IMR-90 (cell line): Measurements from ENCODE around the gene SECISBP2. TPM values are rescaled to one million over a fixed set of nuclear protein-coding genes. Genes with fewer than 3 reads are reported as not detected.
A peak's percentile ranks its signal among the peaks of the same experiment; 100 is the strongest.

Experiments used
- ATAC-seq: fragments of 200-7000 bp; cut with Tn5 transposase; 2 replicates; pipeline ENCODE4 v1.9.1; 2020; ENCODE audit warnings: low read depth, mild to moderate bottlenecking, moderate library complexity
- BruUV-seq: library from RNA; stranded (reverse); fragments of 400-500 nt; replicated peaks from 2 replicates; lab custom pipeline; 2021; lab: Mats Ljungman, UMichigan
- CTCF ChIA-PET: fragments of 300-600 bp; formaldehyde crosslinking; extraction: SDS; loops from one replicate; lab custom pipeline; 2021; ENCODE audit warnings: antibody characterized with exemption; lab: Yijun Ruan, JAX
- POLR2A ChIA-PET: fragments of 300-600 bp; sonication (Branson Sonifier 250); formaldehyde crosslinking; loops from one replicate; lab custom pipeline; 2022; ENCODE audit warnings: antibody characterized with exemption; ENCODE audit not compliant: unreplicated experiment; lab: Charles Lee
- DNase-seq: peaks from one replicate; pipeline ENCODE4 v3.0.0; 2013
- H2AFZ ChIP-seq: replicated peaks from 2 replicates; pipeline ENCODE3; 2013; ENCODE audit warnings: low read length, mild to moderate bottlenecking; ENCODE audit not compliant: poor library complexity
- H2AK5ac ChIP-seq: 2 replicates; pipeline ENCODE4 v1.6.1; 2013; ENCODE audit warnings: low read depth, low read length, inconsistent platforms
- H2AK9ac ChIP-seq: replicated peaks from 2 replicates; pipeline ENCODE3; 2013; ENCODE audit warnings: mild to moderate bottlenecking, low read depth, low read length, moderate library complexity; ENCODE audit not compliant: poor library complexity
- H2BK120ac ChIP-seq: 2 replicates; pipeline ENCODE4 v1.6.1; 2013; ENCODE audit warnings: low read depth, low read length, inconsistent platforms
- H2BK15ac ChIP-seq: 3 replicates; pipeline ENCODE4 v1.6.1; 2013; ENCODE audit warnings: low read depth, low read length, inconsistent platforms
- H2BK20ac ChIP-seq: 2 replicates; pipeline ENCODE4 v1.6.1; 2013; ENCODE audit warnings: low read depth, mild to moderate bottlenecking, inconsistent platforms, low read length, moderate library complexity
- H2BK5ac ChIP-seq: 2 replicates; pipeline ENCODE4 v1.6.1; 2013; ENCODE audit warnings: mild to moderate bottlenecking, low read depth, low read length, inconsistent platforms; ENCODE audit not compliant: poor library complexity, severe bottlenecking
- H3K14ac ChIP-seq: replicated peaks from 2 replicates; pipeline ENCODE4 v1.6.1; 2013; ENCODE audit warnings: low read depth, low read length, inconsistent platforms
- H3K18ac ChIP-seq: 2 replicates; pipeline ENCODE4 v1.6.1; 2013; ENCODE audit warnings: low read depth, low read length, control low read depth
- H3K23ac ChIP-seq: 2 replicates; pipeline ENCODE4 v1.6.1; 2013; ENCODE audit warnings: low read depth, low read length, inconsistent platforms
- H3K27ac ChIP-seq: 2 replicates; pipeline ENCODE4 v1.5.1; 2013; ENCODE audit warnings: mild to moderate bottlenecking, control low read depth, low read length; ENCODE audit not compliant: insufficient read depth
- H3K27me3 ChIP-seq: 2 replicates; pipeline ENCODE4 v1.6.1; 2013; ENCODE audit warnings: low read length; ENCODE audit not compliant: control insufficient read depth, insufficient read depth
- H3K36me3 ChIP-seq: 2 replicates; pipeline ENCODE4 v1.6.1; 2013; ENCODE audit warnings: low read length, mixed read lengths; ENCODE audit not compliant: control insufficient read depth, insufficient read depth
- H3K4ac ChIP-seq: 2 replicates; pipeline ENCODE4 v1.6.1; 2013; ENCODE audit warnings: low read depth, low read length, inconsistent platforms
- H3K4me1 ChIP-seq: 2 replicates; pipeline ENCODE4 v1.6.1; 2013; ENCODE audit warnings: low read length, mixed read lengths; ENCODE audit not compliant: control insufficient read depth, insufficient read depth
- H3K4me2 ChIP-seq: 2 replicates; pipeline ENCODE4 v1.6.1; 2013; ENCODE audit warnings: low read depth, mild to moderate bottlenecking, control low read depth, low read length, moderate library complexity
- H3K4me3 ChIP-seq: 2 replicates; pipeline ENCODE4 v1.5.1; 2013; ENCODE audit warnings: low read depth, mild to moderate bottlenecking, control low read depth, low read length, moderate library complexity; ENCODE audit not compliant: insufficient read depth
- H3K56ac ChIP-seq: 2 replicates; pipeline ENCODE4 v1.6.1; 2013; ENCODE audit warnings: low read length, inconsistent platforms; ENCODE audit not compliant: insufficient read depth; ENCODE audit errors: extremely low read depth
- H3K79me1 ChIP-seq, 2 experiments: 2 replicates each; pipeline ENCODE4 v1.6.1; 2013; ENCODE audit warnings: low read length in 2 of 2, inconsistent platforms in 1 of 2, low read depth in 1 of 2
- H3K9ac ChIP-seq: 2 replicates; pipeline ENCODE4 v1.6.1; 2013; ENCODE audit warnings: low read depth, low read length, control low read depth
- H3K9me1 ChIP-seq: 2 replicates; pipeline ENCODE4 v1.6.1; 2013; ENCODE audit warnings: low read length, inconsistent platforms; ENCODE audit not compliant: insufficient read depth
- H3K9me3 ChIP-seq: 2 replicates; pipeline ENCODE4 v1.6.1; 2013; ENCODE audit warnings: low read length; ENCODE audit not compliant: control insufficient read depth, insufficient read depth
- H4K20me1 ChIP-seq: 2 replicates; pipeline ENCODE4 v1.6.1; 2013; ENCODE audit warnings: low read length, inconsistent platforms; ENCODE audit not compliant: insufficient read depth
- H4K5ac ChIP-seq: 2 replicates; pipeline ENCODE4 v1.6.1; 2013; ENCODE audit warnings: mild to moderate bottlenecking, low read depth, low read length, control low read depth
- H4K8ac ChIP-seq, 2 experiments: 2 replicates each; pipeline ENCODE4 v1.6.1; 2013; ENCODE audit warnings: low read depth in 2 of 2, low read length in 2 of 2, control low read depth in 1 of 2, inconsistent platforms in 1 of 2
- H4K91ac ChIP-seq: 2 replicates; pipeline ENCODE4 v1.6.1; 2013; ENCODE audit warnings: low read depth, low read length, inconsistent platforms; ENCODE audit not compliant: insufficient read depth
- CEBPB ChIP-seq: IDR thresholded peaks from 2 replicates; pipeline ENCODE4 v1.6.1; 2012; ENCODE audit warnings: low read depth, low read length, improper control_type of control experiment
- CTCF ChIP-seq: conservative IDR thresholded peaks from 2 replicates; pipeline ENCODE4 v1.5.1; 2012; ENCODE audit warnings: mild to moderate bottlenecking, low read depth, low read length, improper control_type of control experiment
- ELK1 ChIP-seq: fragments of 150-350 bp; IDR thresholded peaks from 2 replicates; pipeline ENCODE4 v1.6.1; 2016; ENCODE audit warnings: low read depth, mild to moderate bottlenecking, low read length, moderate library complexity, borderline replicate concordance
- MAFK ChIP-seq: IDR thresholded peaks from 2 replicates; pipeline ENCODE4 v1.6.1; 2012; ENCODE audit warnings: low read depth, low read length, improper control_type of control experiment
- NFE2L2 ChIP-seq: fragments of 150-350 bp; IDR thresholded peaks from 2 replicates; pipeline ENCODE4 v1.6.1; 2016; ENCODE audit warnings: low read depth, mild to moderate bottlenecking, low read length
- RCOR1 ChIP-seq: IDR thresholded peaks from 2 replicates; pipeline ENCODE4 v1.6.1; 2012; ENCODE audit warnings: mild to moderate bottlenecking, low read length, improper control_type of control experiment; ENCODE audit not compliant: insufficient replicate concordance
- RFX5 ChIP-seq: IDR thresholded peaks from 2 replicates; pipeline ENCODE4 v1.8.0; 2012; ENCODE audit warnings: low read depth, mild to moderate bottlenecking, low read length, moderate library complexity
- SMC3 ChIP-seq: fragments of 150-350 bp; IDR thresholded peaks from 2 replicates; pipeline ENCODE4 v1.6.1; 2016; ENCODE audit warnings: low read depth, mild to moderate bottlenecking, antibody characterized with exemption, low read length, moderate library complexity
- USF2 ChIP-seq: fragments of 150-350 bp; IDR thresholded peaks from 2 replicates; pipeline ENCODE4 v1.6.1; 2017; ENCODE audit warnings: mild to moderate bottlenecking, antibody characterized with exemption, low read length, low read depth
- WGBS, 2 experiments: methylation state at CpG; one replicate each; pipeline versions ENCODE4 v1.1.5 to v1.1.7; 2013; ENCODE audit warnings: missing lambda C conversion rate in 2 of 2; ENCODE audit not compliant: insufficient read length in 1 of 2; ENCODE audit errors: extremely low coverage in 2 of 2; 5-methylcytosine and 5-hydroxymethylcytosine counted together
- dilution Hi-C: fragments of 300-500 bp; cut with HindIII; formaldehyde crosslinking; loops from one replicate; pipeline ENCODE4 v1.14.3; 2018; ENCODE audit warnings: low sequenced_read_pairs; ENCODE audit not compliant: unreplicated experiment
- in situ Hi-C: fragments of 300-500 bp; cut with MboI; formaldehyde crosslinking; loops from 3 replicates; pipeline ENCODE4 v1.14.3; 2019; ENCODE audit warnings: low sequenced_read_pairs, inconsistent platforms, mixed read lengths
- intact Hi-C: fragments of 100-400 bp; cut with micrococcal nuclease; formaldehyde crosslinking; loops from 2 replicates; pipeline ENCODE4 v1.10.0; 2022
- polyA plus RNA-seq, 3 experiments: library from polyadenylated mRNA; depleted of rRNA; stranded (reverse); fragments of >200 nt; gene quantifications; 2 replicates each; pipeline ENCODE4 v1.2.3, GENCODE V29; 2012; ENCODE audit warnings: low replicate concordance in 1 of 3
- total RNA-seq: library from RNA; depleted of rRNA; stranded (reverse); fragments of >200 nt; gene quantifications from 2 replicates; pipeline ENCODE4 v1.2.3, GENCODE V29; 2012

The SECISBP2 gene
- total and polyA plus RNA-seq, 2 of the 4 experiments (the other 2 are of a cell fraction) = 16.4 to 18.8 TPM

GRCh38 chr9:89314955-89315354 lies 3.3 kb upstream of the SECISBP2 start:
- ChIA-PET CTCF (no interaction called here), POLR2A (no interaction called here)
- Histone ChIP-seq H2BK15ac (no peak overlapping the region), H3K9ac (peak overlapping the region; percentile 13; the same call in 1 of the 2 replicates), H2AFZ (no peak overlapping the region), H2AK9ac (no peak overlapping the region), H4K5ac (no peak overlapping the region; the same call in 1 of the 2 replicates), H3K27ac (no peak overlapping the region), H3K18ac (no peak overlapping the region), H3K27me3 (no peaks in the 10 kb centered on the region), H2BK20ac (no peak overlapping the region), H3K4me2 (peak overlapping the region; percentile 31; the same call in 1 of the 2 replicates), H2BK5ac (peak overlapping the region; percentile 59), H3K4me1 (peaks cover 2% of the 10 kb centered on the region; the same call in 1 of the 2 replicates), H3K14ac (no peak overlapping the region), H2BK120ac (no peak overlapping the region; the same call in 1 of the 2 replicates), H4K8ac (no peak overlapping the region; a peak in 2 of 4 replicates), H3K4ac (no peak overlapping the region), H3K9me1 (no peaks in the 10 kb centered on the region), H3K9me3 (no peaks in the 10 kb centered on the region), H3K23ac (peak overlapping the region; percentile 79; the same call in 1 of the 2 replicates), H4K20me1 (no peaks in the 10 kb centered on the region; the same call in 1 of the 2 replicates), H3K36me3 (peaks cover 6% of the 10 kb centered on the region), H4K91ac (no peak overlapping the region; the same call in 1 of the 2 replicates), H2AK5ac (no peak overlapping the region), H3K56ac (no peak overlapping the region), H3K79me1 (peaks cover 8 to 18% of the 10 kb centered on the region in 2 experiments), H3K4me3 (no peak overlapping the region)
- no TSS peak for BruUV-seq
- intact Hi-C loops (loop anchor here (5.0 to 10.0 kb wide), 6 partner anchors 293 to 1600 kb away; no protein-coding TSS in a partner anchor), dilution Hi-C loops (no loop called here), in situ Hi-C loops (no loop called here)
- WGBS, 2 experiments = no CpG with 5 or more reads among the region's 1 CpG
- no peak for TF ChIP-seq ELK1
- TF ChIP-seq MAFK = no peak
- TF ChIP-seq NFE2L2 = no peak
- no peak for TF ChIP-seq SMC3
- no peak for TF ChIP-seq RCOR1
- no peak for TF ChIP-seq CEBPB
- no peak for TF ChIP-seq CTCF
- no peak for TF ChIP-seq USF2
- TF ChIP-seq RFX5 = no peak
- ATAC-seq (no peak), DNase-seq (no peak)
